ENCODE measurements around the gene CCDC6.
"Not testable (repeated sequence)": the region's sequence is repeated elsewhere in the genome, so short reads cannot be mapped to it uniquely, and the experiment has no call there.

CCDC6 gene

GRCh38 chr10:59906417-59907202 lies at the start of gene CCDC6:
CCDC6 (minus strand) TSS chr10:59906556; CDS start chr10:59906424, 132 bp downstream.
- peak; percentile 97 for DNase-seq (ENCODE audit: low spot score)

GRCh38 chr10:59954296-59954695 lies 47.9 kb upstream of the CCDC6 start:
- no peak for DNase-seq (ENCODE audit: low spot score)

GRCh38 chr10:59953711-59954110 lies 47.4 kb upstream of the CCDC6 start:
- DNase-seq (ENCODE audit: low spot score) = not testable (repeated sequence)

GRCh38 chr10:59950105-59950504 lies 43.7 kb upstream of the CCDC6 start:
- DNase-seq (ENCODE audit: low spot score) = no peak

GRCh38 chr10:59949608-59950007 lies 43.3 kb upstream of the CCDC6 start:
- DNase-seq (ENCODE audit: low spot score) = no peak

- DNase-seq (ENCODE audit: low spot score) = no peak
These were observed 39.6 kb upstream of the CCDC6 start for GRCh38 chr10:59945991-59946390.

GRCh38 chr10:59945590-59945989 lies 39.2 kb upstream of the CCDC6 start:
- DNase-seq (ENCODE audit: low spot score) = no peak

GRCh38 chr10:59944339-59944935 lies 38.1 kb upstream of the CCDC6 start:
- no peak for DNase-seq (ENCODE audit: low spot score)

GRCh38 chr10:59942556-59942955 lies 36.2 kb upstream of the CCDC6 start:
- DNase-seq (ENCODE audit: low spot score) = no peak

GRCh38 chr10:59937720-59938119 lies 31.4 kb upstream of the CCDC6 start:
- DNase-seq (ENCODE audit: low spot score) = no peak

- DNase-seq (ENCODE audit: low spot score) = no peak
These were observed 28.3 kb upstream of the CCDC6 start for GRCh38 chr10:59934701-59935100.

- not testable (repeated sequence) for DNase-seq (ENCODE audit: low spot score)
These were observed 24.6 kb upstream of the CCDC6 start for GRCh38 chr10:59930788-59931521.

GRCh38 chr10:59926086-59926485 lies 19.7 kb upstream of the CCDC6 start:
- DNase-seq (ENCODE audit: low spot score) = no peak

- no peak for DNase-seq (ENCODE audit: low spot score)
These were observed 16.6 kb upstream of the CCDC6 start for GRCh38 chr10:59922907-59923306.

GRCh38 chr10:59917922-59918321 lies 11.6 kb upstream of the CCDC6 start:
- DNase-seq (ENCODE audit: low spot score) = no peak

- no peak for DNase-seq (ENCODE audit: low spot score)
These were observed 7.3 kb upstream of the CCDC6 start for GRCh38 chr10:59913547-59914237.

GRCh38 chr10:59910867-59911266 lies 4.5 kb upstream of the CCDC6 start:
- DNase-seq (ENCODE audit: low spot score) = no peak

GRCh38 chr10:59909815-59910214 lies 3.5 kb upstream of the CCDC6 start:
- DNase-seq (ENCODE audit: low spot score) = no peak

GRCh38 chr10:59908808-59909143 lies 2.4 kb upstream of the CCDC6 start:
- DNase-seq (ENCODE audit: low spot score) = no peak

- DNase-seq (ENCODE audit: low spot score) = no peak
These were observed 1.8 kb upstream of the CCDC6 start for GRCh38 chr10:59907918-59908807.

- no peak for DNase-seq (ENCODE audit: low spot score)
These were observed 1.2 kb upstream of the CCDC6 start for GRCh38 chr10:59907537-59907917.
